ENCODE measurements around the gene HHAT.
A peak's percentile ranks its signal among the peaks of the same experiment; 100 is the strongest.
"Not testable (repeated sequence)": the region's sequence is repeated elsewhere in the genome, so short reads cannot be mapped to it uniquely, and the experiment has no call there.

HHAT gene

DNA sequence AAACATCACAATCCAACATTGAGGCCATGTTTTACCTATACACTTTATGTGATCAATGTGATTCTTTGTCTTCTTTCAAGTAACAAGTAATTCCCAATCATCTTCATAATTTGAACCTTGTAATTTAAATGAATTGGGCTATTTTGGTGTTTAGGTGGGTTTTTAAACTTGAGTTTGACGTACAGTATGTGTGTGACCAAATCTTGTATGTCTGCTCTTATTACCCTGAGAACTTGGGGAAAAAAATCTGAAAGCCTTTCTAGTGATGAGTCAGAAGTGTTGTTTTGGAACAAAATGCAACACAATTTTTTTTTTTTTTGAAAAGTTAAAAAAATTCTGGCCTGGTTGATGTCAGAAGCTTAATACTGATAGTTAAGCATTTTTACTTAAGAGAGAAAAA lies 68.5 kb downstream of the HHAT start:
- DNase-seq (ENCODE audit: low read depth, low spot score) = no peak

DNA sequence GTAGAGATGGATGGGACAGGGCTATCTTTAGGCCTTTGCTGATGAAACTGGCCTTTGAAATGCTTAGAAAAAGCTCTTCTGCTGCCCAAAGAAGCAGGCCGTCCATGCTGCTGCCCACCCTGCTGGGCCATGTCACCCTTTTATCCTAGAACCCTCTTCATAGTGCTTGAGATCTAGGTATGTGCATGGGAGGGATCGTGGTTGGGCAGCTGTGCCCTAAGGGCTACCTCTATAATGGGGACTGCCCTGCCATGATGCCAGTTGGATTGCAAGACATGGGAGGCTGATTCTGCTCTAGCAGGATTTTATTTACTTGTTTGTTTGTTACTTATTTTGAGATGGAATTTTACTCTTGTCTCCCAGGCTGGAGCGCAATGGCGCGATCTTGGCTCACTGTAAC lies 69.0 kb downstream of the HHAT start:
- no peak for DNase-seq (ENCODE audit: low read depth, low spot score)

DNA sequence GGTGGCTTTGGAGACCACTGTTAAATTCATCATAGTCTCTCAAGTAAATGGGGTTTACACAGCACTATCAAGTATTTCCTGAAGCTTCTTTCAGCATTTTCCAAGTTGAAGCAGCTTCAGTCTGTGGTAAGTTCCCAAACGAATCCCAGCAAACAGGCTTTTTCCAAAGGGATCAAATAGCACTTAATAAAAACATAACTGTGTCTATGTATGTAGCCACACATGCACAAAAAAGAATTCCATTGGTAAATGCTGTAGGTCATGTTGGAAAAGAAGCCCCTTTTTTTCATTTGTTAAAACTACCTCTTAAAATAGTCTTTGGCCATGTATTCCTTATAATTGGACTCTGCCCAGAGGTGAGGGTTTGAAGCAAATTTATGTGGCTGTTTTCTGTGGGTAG lies 69.8 kb downstream of the HHAT start:
- DNase-seq (ENCODE audit: low read depth, low spot score) = no peak

DNA sequence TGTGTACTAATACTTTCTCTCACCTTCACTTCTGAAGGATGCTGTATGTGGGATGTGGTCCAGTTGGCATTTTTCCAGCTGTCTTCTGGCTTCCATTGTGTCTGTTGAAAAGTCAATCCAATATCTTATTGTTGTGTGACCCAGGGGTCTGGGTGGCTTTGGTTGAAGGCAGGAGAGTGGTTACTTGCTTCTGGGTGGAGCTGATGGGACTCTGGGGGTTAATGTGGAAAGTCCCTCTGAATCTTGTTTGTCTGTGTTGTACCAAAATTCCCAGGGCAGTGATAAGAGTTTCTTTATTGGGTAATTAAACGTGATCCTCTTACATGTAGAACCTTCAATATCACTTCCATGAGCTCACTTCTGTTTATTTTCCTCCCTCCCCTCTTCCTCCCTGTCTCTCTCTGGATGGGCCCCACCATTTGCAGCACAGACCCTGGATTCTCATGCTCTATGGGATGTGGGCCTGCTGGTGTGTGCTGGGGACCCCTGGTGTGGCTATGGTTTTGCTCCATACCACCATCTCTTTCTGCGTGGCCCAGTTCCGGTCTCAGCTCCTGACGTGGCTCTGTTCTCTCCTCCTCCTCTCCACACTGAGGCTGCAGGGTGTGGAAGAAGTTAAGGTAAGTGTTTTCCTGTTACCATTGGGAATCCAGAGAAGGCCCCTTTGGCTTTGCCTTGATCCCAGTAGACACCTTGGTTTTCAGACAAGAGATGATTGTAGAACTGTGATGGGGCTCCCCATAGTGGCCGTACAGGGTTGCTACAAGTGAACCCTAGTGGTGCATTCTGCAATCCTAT lies 71.5 kb downstream of the HHAT start:
- no peak for DNase-seq (ENCODE audit: low read depth, low spot score)

DNA sequence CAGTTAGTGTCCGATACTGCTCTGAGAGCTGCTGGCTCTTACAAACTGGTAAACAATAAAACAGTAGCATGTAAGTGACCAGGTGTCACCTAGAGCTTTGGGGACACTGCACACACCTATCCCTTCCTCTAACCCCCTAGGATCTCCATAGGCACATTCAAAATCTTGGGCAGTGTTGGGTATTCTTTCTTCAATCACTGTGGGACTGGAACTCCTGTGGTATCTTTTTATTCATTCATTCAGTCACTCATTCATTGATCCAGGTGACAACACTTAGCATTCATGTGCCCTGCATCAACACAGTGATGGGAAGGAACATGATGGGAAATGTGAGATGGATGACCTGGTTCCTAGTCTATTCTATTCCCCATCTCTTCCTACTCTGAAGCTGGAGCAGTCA lies 73.9 kb downstream of the HHAT start:
- no peak for DNase-seq (ENCODE audit: low read depth, low spot score)

DNA sequence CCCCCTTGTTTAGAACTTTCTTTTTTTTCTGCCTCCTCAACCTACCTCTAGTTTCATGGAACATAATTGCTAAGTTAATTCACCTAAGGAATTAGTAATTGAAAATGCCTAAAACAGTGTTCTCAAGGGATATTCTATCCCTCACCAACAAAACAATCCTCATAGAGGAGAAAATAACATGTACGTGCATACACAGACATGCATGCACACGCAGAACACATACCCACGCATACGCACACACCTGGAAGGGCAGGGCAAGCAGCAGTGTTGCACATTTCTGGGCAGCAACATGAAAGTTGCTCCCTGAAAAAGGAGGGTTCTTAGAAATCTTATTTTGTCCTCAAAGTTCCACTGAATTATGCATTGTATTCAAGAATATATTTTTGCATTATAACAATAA lies 76.6 kb downstream of the HHAT start:
- no peak for DNase-seq (ENCODE audit: low read depth, low spot score)

DNA sequence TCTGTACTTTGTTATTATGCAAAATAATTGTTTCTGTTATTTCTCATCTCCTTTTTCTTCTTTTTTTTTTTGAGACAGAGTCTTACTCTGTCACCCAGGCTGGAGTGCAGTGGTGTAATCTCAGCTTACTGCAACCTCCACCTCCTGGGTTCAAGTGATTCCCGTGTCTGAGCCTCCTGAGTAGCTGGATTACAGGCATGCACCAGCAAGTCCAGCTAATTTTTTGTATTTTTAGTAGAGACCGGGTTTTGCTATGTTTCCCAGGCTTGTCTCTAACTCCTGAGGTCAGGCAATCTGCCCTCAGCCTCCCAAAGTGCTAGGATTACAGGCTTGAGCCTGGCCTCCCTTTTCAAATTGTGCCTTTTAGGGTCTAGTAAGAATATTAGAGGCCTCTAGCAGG lies 77.6 kb downstream of the HHAT start:
- DNase-seq (ENCODE audit: low read depth, low spot score) = not testable (repeated sequence)

DNA sequence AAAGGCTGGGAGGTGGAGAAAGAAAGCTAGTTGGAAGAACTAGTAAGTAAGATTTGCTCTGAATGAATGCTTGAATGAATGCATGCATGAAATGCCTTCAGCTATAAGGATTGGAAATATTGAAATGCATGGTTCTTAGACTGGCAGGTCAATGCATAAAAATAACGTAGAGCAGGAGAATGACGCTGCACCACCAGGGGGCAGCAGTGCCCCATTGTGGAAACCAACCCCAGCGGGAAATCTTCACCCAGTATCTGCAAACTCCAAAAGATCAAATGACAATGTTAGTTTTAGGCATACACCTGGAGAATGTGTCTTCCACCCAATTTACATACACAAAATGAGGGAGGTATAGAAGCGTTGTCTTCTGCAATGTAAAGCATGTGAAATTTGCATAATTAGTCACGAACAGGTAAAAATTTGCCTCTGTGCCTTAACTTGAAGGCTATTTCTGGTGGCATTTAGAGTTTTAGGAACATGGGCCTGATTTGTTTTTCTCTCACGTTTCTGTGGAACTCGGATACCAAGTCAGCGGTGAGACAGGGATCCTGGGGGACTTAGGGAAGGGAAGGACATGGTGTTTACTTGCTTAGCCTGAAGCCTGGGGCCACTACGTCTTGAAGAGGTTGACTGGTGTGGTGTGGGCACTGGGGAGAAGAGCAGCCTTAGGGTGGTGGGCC lies 78.6 kb downstream of the HHAT start:
- DNase-seq (ENCODE audit: low read depth, low spot score) = peak; percentile 59

DNA sequence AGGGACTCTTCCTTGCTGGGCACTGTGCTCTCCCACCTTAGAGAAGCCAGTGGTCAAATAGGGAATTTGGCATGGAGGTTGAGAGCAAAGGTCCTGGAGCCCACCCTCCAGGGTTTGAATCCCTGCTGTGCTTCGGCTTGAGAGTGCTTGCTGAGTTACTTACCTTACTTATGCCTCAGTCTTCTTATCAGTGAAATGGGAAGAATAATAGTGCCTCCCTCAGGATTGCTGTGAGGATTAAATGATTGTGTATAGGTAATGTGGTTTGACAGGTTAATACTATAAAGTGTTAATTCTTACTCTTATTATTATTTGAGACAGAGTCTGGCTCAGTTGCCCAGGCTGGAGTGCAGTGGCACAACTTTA lies 79.2 kb downstream of the HHAT start:
- no peak for DNase-seq (ENCODE audit: low read depth, low spot score)

DNA sequence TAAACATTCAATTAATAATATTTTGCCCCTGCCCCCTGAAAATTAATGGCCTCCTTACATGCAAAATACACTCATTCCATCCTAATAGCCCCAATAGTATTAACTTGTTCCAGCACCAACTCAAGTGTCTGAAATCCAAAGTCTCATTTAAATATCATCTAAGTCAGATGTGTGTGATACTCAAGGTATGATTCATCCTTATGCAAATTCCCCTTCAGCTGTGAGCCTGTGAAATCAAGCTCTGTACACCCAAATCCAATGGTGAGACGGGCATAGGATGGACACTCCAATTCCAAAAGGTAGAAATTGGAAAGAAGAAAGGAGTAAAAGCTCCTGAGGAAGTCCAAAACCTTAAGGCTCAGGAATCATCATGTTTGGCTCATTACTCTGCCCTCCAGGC lies 83.5 kb downstream of the HHAT start:
- DNase-seq (ENCODE audit: low read depth, low spot score) = no peak

DNA sequence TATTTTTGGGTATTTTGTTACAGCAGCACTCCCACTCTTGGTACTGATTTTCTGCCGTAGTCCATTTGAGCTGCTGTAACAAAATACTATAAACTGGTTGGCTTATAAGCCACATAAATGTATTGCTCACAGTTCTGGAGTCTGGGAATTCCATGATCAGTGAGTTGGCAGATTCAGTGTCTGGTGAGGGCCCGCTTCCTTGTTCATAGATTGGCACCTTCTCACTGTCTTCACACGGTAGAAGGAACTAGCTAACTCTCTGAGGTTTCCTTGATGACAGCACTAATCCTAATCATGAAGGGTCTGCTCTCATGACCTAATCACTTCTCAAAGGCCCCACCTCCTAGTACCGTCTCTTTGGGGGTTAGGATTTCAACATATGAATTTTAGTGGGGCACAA lies 85.2 kb downstream of the HHAT start:
- no peak for DNase-seq (ENCODE audit: low read depth, low spot score)

DNA sequence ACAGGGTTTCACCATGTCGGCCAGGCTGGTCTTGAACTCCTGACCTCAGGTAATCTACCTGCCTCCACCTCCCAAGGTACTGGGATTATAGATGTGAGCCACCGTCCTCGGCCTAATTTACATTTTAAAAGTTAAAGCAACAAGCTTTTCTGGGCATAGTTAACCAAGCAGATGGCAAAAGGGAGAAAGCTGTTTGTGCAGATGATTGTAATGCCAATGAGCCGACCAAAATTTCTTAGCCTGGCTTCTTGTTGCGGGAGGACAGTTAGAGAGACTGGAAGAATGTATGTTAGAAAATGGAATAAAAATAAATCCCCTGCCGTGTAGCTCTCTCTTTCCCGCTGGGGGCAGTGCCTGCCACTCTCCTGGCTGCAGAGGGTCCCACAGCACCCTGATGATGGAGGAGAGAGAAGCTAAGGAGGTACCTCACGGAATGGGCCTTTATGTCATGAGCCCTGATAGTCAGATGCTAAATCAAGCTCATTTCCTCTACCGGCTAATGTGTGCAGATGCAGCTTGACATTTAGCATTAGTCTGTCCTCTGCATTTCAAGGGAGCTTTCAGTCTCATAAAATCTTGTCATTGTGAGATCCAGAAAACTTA lies 87.2 kb downstream of the HHAT start:
- no peak for DNase-seq (ENCODE audit: low read depth, low spot score)

DNA sequence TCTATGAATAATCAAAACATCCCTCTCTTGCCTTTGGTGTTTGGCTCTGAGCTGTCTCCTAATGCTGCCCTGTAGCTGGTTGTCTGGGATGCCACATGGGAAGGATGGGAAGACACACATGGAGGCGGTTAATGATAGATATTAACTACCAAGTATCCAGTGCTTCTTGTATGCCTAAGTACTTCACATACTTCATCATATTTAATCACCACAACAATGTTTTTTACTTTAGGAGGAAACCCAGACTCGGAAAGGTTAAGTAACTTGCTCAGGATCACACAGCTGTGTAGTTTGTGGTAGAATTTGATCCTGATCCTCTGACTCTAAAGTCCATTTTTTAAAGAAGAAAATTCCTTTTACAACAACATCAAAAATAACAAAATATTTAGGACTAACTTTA lies 88.0 kb downstream of the HHAT start:
- no peak for DNase-seq (ENCODE audit: low read depth, low spot score)

DNA sequence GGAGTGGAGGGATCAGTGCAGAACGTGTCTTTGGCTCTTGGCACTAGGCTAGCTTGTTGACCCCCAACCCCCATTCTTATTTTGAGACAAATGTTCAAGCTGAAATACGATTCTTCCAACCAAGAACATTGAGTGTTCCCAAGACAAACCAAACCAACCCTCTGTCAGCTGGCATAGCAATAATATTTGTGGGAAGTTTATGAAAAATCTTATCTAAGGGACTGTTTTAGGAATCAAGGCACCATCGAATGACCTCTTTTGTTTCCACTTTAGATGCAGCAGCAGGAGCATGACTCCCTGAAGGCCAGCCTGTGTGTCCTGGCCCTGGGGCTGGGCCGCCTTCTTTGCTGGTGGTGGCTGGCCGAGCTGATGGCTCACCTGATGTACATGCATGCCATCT lies 89.2 kb downstream of the HHAT start:
- DNase-seq (ENCODE audit: low read depth, low spot score) = no peak

DNA sequence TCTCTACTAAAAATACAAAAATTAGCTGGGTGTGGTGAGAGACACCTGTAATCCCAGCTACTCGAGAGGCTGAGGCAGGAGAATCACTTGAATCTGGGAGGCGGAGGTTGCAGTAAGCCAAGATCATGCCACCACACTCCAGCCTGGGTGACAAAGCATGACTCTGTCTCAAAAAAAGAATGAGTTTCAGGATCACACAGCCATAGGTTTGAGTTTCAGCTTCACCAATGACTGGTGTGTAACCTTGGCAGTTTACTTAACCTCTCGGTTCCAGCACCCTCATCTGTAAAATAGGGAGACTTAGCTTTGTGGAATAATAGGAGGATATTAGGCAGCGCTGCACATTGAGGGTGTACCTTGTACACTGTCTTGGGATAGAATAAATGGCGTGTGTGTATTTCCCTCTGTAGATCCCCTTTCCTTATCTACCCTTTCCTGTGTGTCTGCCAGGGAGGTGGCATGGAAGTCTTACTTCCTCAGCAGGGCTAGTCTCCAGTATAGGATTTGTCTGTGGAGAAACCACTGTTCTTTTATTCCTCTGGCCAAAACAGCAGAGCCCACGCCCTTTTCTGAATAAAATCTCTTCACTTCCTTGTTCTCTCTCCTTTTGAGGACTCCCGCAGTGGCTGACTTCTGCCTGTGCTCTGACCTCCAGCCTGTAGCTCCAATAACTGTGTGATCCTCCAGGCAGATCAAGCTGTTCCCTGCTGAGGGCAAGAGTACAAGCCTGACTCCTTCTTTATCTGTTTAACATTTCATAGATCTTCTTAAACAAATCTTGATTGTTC lies 90.4 kb downstream of the HHAT start:
- no peak for DNase-seq (ENCODE audit: low read depth, low spot score)

DNA sequence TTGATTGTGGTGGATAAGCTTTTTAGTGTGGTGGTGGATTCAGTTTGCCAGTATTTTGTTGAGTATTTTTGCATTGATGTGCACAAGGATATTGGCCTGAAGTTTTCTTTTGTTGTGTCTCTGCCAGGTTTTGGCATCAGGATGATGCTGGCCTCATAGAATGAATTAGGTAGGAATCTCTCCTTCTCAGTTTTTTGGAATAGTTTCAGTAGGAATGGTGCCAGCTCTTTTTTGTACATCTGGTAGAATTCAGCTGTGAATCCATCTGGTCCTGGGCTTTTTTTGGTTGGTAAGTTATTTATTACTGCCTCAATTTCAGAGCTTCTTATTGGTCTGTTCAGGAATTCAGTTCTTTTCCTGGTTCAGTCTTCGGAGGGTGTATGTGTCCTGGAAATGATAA lies 98.0 kb downstream of the HHAT start:
- DNase-seq (ENCODE audit: low read depth, low spot score) = not testable (repeated sequence)

DNA sequence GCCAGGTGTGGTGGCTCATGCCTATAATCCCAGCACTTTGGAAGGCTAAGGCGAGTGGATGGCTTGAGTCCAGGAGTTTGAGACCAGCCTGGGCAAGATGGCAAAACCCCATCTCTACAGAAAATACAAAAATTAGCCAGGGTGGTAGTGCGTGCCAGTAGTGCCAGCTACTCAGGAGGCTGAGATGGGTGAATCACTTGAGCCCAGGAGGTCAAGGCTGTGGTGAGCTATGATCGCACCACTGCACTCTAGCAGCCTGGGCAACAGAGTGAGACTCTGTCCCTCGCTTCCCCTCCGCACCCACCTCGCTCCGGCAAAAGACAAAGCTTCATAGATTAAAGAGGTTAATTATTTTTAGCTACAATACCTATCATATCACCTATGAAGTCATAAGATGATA lies 100.0 kb downstream of the HHAT start:
- no peak for DNase-seq (ENCODE audit: low read depth, low spot score)

DNA sequence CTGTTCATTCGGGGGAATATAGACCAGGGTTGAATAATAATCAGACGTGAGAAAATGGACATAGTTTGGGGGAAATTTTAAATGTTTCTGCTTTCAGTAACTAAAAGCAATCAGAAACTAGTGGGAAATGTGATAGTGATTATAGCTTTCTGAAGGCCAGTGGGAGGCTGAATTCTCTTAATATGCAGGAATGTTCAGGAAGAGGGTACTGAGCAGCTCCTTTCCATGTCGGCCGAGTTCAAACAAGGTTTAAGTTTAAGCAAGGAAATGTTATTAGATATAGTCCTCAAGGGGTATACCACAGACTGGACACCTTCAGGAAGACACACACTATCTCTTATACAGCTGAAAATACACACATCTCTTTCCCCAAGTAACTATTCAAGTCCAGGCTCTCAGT lies 105.5 kb downstream of the HHAT start:
- DNase-seq (ENCODE audit: low read depth, low spot score) = no peak

DNA sequence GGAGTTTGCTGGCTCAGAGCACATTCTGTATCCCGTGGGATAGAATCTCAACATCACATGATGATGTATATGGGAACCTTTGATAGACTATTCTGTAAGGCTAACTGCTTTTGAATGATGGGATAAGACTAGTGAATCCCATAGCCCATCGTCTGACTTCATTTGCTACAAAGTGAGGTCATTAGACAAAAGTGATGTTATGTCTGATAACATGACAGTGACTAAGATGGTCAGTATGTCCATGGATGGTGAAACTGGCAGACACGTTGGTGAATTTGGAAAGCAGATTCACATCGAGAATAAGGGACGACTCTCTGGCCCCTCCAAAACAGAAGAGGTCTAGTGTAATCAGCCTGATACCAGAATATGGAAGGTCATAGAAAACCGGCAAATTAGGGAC lies 108.4 kb downstream of the HHAT start:
- no peak for DNase-seq (ENCODE audit: low read depth, low spot score)

DNA sequence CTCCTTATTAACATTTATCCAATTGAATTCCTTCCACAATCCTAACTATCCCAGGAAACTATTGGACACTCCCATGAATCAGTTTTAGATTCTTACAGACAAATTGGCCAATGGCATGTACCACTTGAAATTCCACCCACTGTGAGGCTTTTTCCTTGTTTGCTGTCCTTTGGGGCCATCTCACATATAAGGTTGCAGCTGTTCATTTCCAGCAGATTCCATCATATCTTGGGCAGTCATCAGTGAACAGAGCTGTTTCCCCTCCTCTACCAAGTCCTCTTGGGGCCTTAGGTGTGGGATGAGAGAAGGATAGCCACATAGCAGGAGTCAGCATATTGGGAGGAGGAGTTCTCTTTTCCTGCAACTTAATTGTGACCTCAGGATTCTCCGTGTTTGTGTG lies 109.1 kb downstream of the HHAT start:
- no peak for DNase-seq (ENCODE audit: low read depth, low spot score)

DNA sequence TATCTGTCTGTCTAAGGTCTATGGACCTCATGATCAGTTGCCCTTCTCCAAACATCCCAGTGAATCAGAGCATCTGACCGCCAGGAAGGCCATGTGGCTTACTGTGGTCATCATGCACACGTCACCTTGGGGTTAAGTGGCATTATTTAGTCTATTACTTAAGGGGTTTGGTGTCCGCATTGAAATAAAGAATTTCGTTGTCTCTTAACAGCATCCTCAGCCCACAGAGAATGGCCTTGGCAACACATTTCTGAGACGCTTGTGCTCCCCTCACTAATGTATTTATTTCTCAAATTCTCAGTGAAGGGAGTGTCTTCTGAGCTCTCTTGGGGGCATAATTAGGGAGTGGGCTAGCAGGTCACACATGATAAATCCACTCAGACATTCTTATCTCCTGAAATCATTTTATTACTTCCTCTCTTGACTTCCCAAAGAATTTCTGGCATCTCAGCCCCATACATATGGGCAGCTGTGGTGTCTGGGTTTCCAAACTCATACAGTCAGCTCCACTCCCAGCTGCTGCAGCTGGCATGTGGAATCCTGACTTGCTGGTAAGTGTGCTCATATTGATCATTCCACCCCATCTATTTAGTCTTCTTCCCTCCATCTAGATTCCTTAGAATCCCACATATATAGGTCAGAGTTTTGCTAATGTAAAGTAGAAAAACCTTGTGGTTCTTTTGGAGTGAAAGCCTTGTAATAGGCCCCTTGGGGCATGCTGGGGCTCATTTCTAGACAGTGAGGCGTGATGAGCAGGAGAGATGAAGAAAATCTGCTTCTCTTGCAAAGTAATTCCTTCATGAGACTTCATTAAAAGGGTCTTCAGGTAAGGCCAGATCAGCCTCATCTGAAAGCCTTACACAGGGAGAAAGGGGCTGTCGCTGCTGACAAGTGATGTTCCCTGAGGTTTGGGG lies 110.5 kb downstream of the HHAT start:
- DNase-seq (ENCODE audit: low read depth, low spot score) = no peak

Data from activated naive CD8-positive, alpha-beta T cell treated with anti-CD3 and anti-CD28 coated beads, Interleukin-2, amount 50 U/mL, for 16 hours (primary cell).